PFSK-1 (cell line): ENCODE results near the gene PID1.

Experiments used
- FOXP2 ChIP-seq: optimal IDR thresholded peaks from 2 replicates; pipeline ENCODE3; 2011; ENCODE audit warnings: borderline replicate concordance, control low read depth, inconsistent platforms; ENCODE audit not compliant: insufficient read depth; ENCODE audit errors: extremely low read length, extremely low read depth
- POLR2AphosphoS5 ChIP-seq: IDR thresholded peaks from 2 replicates; pipeline ENCODE4 v1.6.1; 2012; ENCODE audit warnings: low read depth, mild to moderate bottlenecking, control low read depth, low read length, moderate library complexity
- SIN3A ChIP-seq: IDR thresholded peaks from 2 replicates; pipeline ENCODE4 v1.6.1; 2012; ENCODE audit warnings: mild to moderate bottlenecking, low read length, moderate library complexity, borderline replicate concordance; ENCODE audit not compliant: insufficient read depth
- TAF1 ChIP-seq: IDR thresholded peaks from 2 replicates; pipeline ENCODE4 v1.6.1; 2012; ENCODE audit warnings: low read length, control low read depth, borderline replicate concordance; ENCODE audit not compliant: insufficient read depth
- TF ChIP-seq, protein P1 (sequence below), 2 experiments: IDR thresholded peaks; 2 replicates each; pipeline versions ENCODE4 v1.6.1 to v1.8.0; 2011 to 2012; ENCODE audit warnings: low read depth in 2 of 2, low read length in 2 of 2, control low read depth in 1 of 2, inconsistent platforms in 1 of 2, mild to moderate bottlenecking in 1 of 2, moderate library complexity in 1 of 2; ENCODE audit not compliant: insufficient read depth in 1 of 2

Gene PID1

GRCh38 chr2:229164545-229165249 is 106.4 kb downstream of the PID1 start:
- TF ChIP-seq SIN3A (no peak), FOXP2 (no peak), POLR2AphosphoS5 (no peak), TAF1 (no peak)
- TF ChIP-seq, protein P1, sequence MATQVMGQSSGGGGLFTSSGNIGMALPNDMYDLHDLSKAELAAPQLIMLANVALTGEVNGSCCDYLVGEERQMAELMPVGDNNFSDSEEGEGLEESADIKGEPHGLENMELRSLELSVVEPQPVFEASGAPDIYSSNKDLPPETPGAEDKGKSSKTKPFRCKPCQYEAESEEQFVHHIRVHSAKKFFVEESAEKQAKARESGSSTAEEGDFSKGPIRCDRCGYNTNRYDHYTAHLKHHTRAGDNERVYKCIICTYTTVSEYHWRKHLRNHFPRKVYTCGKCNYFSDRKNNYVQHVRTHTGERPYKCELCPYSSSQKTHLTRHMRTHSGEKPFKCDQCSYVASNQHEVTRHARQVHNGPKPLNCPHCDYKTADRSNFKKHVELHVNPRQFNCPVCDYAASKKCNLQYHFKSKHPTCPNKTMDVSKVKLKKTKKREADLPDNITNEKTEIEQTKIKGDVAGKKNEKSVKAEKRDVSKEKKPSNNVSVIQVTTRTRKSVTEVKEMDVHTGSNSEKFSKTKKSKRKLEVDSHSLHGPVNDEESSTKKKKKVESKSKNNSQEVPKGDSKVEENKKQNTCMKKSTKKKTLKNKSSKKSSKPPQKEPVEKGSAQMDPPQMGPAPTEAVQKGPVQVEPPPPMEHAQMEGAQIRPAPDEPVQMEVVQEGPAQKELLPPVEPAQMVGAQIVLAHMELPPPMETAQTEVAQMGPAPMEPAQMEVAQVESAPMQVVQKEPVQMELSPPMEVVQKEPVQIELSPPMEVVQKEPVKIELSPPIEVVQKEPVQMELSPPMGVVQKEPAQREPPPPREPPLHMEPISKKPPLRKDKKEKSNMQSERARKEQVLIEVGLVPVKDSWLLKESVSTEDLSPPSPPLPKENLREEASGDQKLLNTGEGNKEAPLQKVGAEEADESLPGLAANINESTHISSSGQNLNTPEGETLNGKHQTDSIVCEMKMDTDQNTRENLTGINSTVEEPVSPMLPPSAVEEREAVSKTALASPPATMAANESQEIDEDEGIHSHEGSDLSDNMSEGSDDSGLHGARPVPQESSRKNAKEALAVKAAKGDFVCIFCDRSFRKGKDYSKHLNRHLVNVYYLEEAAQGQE (IDR thresholded peaks at IDR 0.05; ENCODE audit: insufficient read depth in 1 of 2, low read depth in 2 of 2, low read length in 2 of 2): no peak

DNA sequence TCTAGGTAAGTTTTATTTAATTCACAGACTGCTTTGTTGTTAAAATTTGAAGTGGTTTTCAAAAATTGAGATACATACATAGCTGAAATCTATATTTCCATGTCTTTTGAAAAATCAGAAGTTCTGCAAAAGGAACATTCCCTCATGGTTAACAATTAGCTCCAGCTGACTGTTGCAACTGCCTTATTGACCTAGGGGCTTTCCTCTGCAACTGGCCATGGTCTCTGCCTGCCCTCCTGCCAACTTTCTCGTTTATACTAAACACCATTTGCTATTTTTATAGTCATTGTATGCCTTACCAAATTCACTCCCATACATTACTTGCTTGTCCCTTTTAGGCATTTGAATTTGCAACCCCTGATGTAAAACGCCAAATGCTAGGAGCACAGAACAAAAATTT is 107.2 kb downstream of the PID1 start:
- no peak for TF ChIP-seq TAF1
- TF ChIP-seq POLR2AphosphoS5: no peak
- no peak for TF ChIP-seq SIN3A
- TF ChIP-seq FOXP2: no peak
- TF ChIP-seq, protein P1 (IDR thresholded peaks at IDR 0.05; ENCODE audit: insufficient read depth in 1 of 2, low read depth in 2 of 2, low read length in 2 of 2): no peak

- TF ChIP-seq TAF1 (no peak), POLR2AphosphoS5 (no peak), FOXP2 (no peak), SIN3A (no peak)
- TF ChIP-seq, protein P1 (IDR thresholded peaks at IDR 0.05; ENCODE audit: insufficient read depth in 1 of 2, low read depth in 2 of 2, low read length in 2 of 2): no peak
Measured at GRCh38 chr2:229162015-229162414, 109.1 kb downstream of the PID1 start.

- TF ChIP-seq FOXP2: no peak
Measured at GRCh38 chr2:229160984-229161383, 110.1 kb downstream of the PID1 start.

DNA sequence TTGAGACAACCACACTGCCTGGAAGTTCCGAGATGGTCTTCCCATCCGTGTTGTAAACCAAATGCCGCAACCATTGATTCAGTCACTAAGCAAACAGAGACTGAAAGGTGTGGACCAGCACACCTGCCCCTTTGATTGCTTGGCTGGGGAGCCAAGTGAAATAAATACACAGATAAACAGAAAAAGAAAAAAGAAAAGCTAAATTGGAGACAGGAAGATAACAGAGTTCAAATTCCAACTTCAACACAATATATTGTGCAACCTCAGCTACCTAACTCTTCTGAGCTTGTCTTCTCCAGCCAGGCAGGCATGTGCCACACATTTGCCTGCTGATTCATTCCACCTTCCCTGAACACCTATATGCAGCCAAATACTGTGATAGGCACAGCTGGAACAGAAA is 110.9 kb downstream of the PID1 start:
- TF ChIP-seq SIN3A (no peak), FOXP2 (no peak), POLR2AphosphoS5 (no peak), TAF1 (no peak)
- TF ChIP-seq, protein P1 (IDR thresholded peaks at IDR 0.05; ENCODE audit: insufficient read depth in 1 of 2, low read depth in 2 of 2, low read length in 2 of 2): no peak
